ENCODE data around the gene CD55. TPM values are rescaled to one million over a fixed set of nuclear protein-coding genes. Genes with fewer than 3 reads are reported as not detected.

The CD55 gene, protein sequence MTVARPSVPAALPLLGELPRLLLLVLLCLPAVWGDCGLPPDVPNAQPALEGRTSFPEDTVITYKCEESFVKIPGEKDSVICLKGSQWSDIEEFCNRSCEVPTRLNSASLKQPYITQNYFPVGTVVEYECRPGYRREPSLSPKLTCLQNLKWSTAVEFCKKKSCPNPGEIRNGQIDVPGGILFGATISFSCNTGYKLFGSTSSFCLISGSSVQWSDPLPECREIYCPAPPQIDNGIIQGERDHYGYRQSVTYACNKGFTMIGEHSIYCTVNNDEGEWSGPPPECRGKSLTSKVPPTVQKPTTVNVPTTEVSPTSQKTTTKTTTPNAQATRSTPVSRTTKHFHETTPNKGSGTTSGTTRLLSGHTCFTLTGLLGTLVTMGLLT
- total RNA-seq: 5.1 TPM

DNA sequence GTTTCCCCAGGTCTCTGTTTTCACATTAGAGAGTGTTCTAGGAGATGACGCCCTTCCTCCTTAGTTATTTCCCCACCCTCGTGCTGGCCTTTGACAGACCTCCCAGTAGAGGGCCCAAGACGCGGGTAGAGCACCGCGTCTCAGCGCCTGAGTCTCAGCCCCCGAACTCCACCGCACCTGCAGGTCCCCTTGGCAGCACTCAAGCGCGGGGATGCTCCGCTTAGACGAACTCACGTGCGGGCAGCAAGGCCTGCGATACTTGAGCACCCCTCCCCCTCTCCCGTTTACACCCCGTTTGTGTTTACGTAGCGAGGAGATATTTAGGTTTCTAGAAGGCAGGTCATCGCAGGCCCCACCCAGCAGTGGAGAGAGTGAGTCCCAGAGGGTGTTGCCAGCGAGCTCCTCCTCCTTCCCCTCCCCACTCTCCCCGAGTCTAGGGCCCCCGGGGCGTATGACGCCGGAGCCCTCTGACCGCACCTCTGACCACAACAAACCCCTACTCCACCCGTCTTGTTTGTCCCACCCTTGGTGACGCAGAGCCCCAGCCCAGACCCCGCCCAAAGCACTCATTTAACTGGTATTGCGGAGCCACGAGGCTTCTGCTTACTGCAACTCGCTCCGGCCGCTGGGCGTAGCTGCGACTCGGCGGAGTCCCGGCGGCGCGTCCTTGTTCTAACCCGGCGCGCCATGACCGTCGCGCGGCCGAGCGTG lies at the start of gene CD55:
CD55 (plus strand) TSS at position 600 of the 711 bp plus-strand sequence; CDS start at position 688, 88 bp downstream.
- DNase-seq: peak; percentile 83

DNA sequence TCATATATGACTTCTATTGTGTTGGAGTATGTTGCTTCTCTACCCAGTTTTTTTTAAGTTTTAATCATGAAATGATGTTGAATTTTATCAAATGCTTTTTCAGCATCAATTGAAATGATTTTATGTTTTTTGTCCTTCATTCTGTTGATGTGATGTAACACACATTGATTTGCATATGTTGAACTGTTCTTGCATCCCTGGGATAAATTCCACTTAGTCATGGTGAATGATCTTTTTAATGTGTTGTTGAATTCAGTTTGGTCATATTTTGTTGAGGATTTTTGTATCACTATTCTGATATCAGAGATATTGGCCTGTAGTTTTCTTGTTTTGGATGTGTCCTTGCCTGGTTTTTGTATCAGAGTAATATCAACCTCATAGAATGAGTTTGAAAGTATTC lies 46.6 kb upstream of the CD55 start:
- DNase-seq: no peak

DNA sequence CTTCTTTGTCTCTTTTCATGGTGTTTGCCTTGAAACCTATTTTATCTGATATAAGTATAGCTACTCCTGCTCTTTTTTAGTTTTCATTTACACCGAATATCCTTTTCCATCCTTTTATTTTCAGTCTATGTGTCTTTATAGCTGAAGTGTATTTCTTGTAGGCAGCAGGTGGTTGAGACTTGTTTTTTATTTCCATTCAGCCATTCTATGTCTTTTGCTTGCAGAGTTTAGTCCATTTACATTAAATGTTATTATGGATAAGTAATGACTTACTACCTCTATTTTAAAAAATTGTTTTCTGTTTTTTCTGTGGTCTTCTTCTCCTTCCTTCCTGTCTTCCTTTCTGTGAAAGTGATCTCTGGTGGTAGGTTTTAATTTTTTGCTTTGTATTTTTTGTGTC lies 45.0 kb upstream of the CD55 start:
- DNase-seq: no peak

DNA sequence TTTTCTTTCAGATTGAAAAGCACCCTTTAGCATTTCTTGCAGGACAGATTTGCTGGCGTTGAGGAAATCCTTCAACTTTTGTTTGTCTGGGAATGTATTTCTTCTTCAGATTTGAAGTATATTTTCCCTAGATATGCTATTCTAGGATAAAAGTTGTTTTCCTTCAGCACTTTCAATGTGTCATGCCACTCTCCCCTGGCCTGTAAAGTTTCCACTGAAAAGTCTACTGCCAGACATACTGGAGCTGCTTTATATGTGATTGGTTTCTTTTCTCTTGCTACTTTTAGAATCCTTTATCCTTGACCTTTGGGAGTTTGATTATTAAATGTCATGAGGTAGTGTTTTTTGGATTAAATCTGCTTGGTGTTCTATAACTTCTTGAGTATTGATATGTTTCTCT lies 44.2 kb upstream of the CD55 start:
- DNase-seq: no peak

DNA sequence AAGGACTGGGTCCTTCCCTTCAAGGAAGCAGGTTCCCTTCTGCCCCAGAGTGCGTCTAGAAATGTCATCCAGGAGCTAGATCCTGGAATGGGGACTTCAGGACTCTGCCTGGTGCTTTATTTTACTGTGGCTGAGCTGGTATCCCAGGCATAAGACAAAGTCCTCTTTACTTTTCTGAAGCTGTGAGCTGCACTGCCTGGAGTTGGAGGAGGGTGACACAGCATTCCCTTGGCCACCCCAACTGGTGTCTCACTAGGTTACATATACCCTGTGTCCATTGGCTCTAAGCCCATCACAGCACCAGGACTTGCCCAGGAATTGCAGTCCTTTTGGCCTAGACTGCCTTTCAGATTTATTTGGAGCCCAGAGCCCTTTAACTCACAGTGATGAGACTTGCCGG lies 41.8 kb upstream of the CD55 start:
- no peak for DNase-seq

DNA sequence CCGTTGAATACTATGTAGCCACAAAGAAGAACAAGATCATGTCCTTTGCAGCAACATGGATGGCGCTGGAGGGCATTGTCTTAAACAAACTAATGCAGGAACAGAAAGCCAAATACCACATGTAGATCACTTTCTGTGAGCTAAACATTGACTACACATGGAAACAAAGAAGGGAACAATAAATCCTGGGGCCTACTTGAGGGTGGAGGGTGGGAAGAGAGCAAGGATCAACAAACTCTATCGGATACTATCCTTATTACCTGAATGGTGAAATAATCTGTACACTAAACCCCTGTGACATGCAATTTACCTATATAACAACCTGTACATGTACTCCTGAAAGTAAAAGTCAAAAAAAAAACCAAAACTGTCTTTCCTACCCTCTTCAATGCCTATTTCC lies 40.8 kb upstream of the CD55 start:
- DNase-seq: no peak

DNA sequence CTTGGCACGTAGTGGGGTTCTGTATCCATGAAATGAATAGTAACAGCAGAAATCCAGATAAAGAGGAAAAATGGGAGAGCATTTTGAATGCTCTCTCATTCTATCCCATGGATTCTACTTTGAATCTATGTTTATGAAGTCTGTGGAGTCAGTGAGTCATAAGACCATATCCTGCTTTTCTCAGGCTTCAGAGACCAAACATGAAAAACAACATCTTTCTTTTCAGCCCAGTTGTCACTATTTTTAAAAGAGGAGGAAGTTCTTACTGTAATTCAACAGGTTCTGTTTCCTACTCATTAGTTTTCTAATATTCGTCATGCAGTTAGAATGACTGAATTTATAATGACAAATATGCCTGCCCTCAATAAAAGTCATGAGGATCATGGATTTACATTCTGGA lies 39.4 kb upstream of the CD55 start:
- DNase-seq: no peak

DNA sequence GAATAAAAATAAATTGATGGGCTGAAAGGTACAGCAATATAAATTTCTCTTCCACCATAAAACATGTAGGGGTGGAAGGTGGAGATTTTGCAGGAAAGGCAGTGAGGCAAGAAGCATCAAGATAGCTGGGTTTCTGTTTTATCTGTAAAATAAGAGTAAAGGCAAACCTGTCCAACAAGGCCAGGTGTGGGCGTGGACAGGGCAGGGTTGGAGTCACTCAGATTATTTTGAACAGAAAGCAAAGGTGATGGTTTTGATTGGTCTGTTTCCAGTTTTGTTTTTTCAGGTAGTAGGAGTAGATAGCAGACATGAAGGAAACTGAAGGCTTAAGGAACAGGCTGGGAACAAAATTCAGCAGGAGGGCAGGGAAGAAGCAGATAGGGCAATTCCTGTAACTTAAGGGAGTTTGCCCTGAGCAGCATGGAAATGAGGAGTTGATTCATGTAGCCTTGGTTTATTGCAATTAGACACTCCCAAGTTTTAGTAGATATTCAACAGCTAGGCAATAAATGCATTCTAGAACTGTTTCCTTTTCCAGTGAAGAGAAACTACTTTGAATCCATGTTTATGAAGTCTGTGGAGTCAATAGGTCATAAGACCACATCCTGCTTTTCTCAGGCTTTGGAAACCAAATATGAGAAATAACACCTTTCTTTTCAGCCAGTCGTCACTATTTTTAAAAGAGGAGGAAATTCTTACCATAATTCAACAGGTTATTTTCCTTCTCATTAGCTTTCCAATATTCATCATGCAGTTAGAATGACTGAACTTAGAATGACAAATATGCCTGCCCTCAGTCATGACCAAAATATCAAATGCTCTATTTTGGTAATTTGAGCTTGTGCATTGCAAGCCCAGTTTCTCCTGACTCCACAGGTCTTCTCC lies 38.7 kb upstream of the CD55 start:
- DNase-seq: no peak

DNA sequence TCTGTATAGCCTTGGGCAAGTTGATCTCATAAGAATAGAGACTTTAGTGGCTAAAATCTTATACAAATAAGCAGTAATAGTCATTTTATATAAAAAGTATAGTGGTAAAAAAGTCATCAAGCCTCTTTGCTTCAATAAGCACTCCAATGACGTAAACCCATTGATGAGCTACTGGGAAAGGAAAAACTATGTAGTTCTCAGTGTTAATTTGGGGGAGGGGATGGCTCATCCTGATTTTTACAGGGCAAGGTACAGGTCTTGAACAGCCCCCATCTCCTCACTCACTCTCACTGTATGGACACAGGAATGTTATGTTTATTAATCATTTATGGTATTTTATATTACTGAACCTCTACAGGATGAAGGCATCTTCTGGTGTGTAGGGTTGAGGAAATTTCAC lies 38.1 kb upstream of the CD55 start:
- DNase-seq: no peak

DNA sequence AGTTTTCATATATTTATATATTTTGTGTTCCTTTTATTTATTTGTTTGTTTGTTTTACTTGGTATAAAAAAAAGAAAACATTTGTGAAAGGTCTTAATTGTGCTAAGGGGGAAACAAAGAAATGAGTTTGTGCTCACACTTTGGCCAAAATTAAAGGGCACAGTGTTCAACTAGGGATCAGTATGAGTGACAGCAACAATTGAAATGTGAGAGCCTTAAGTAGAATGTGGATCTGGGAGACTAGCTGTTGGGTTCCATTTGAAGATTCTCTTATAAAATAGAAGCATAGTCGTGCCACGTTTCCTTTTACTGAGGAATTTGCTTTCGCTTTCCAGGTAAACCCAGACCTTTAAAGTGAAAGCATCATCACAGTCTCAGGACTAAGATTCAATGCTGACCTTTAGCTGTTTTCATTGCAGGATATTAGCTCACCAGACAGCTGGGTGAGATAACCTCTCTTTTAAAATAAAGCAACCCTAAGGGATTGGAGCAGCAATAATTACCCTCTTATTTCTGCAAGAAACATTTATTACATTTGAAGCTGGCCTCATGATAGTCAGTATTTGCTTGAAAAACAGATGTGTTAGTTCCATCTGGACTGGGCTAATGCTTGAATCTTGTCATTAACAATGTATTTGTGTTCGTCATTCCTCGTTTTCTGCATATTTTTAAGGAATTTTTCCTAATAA lies 37.1 kb upstream of the CD55 start:
- no peak for DNase-seq

DNA sequence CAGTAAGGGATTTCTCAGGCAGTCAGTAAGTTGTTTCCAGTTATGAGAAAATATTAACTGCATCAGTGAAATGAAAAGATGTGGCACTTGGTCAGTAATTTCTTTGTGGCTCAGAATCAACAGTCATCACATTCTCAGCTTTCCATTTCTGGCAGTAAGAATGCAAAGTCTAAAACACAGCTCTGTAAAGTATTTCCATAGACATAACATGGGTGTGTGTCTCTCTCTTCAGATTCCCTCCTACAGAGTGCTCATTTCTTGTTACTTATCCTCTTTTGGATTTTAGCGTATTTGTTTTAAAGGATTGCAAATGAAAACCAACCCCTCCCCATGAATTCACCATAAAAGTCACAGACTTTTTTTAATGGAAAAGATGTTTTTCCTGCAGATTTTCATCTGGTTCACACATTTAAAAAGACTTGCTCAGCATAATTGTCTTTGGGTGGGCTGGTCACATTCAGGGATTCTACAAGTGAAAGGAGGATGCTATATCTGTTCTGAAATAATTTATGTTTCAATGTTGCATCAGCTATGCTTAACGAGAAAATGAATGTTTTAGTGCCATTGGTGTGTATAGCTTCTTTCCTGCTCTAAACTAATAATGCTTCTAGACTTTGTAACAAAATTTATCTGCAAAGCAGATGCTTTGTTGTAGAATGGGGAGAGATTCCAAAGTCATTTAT lies 34.6 kb upstream of the CD55 start:
- DNase-seq: no peak

DNA sequence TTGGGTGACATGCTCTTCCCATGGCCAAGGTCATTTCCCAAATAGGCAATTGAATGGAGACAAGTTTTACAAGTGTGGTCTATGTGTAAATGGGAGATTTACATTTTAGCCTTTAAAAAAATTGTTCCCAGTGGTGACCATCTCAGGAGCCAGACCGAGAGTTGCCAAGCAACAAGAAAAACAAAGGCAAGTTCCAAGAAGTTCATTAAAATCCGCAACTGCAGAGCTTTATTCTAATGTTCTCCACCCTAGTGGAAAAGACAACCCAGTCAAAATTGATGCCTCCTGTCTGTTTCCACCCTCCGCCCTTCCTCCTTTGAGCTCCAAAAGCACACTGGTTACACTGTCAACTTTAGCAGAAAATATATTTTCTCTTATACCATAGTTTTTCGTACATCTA lies 33.2 kb upstream of the CD55 start:
- no peak for DNase-seq

DNA sequence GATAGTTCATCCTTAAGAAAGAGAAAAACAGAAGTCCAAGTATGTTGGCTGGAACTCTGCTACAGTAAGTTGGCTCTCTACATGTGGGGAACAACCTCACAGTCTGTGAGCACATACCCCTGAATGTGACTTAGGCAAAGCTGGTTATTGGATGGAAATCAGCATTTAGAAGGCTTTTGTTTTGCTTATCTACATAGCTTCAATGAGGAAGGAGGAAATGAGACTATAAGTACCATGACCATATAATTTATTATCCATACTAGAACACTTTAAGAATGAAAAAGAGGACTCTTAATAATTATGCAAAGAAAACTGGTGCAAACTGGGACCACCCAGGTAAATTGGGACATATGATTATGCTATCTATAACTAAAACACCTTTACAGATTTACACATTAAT lies 31.7 kb upstream of the CD55 start:
- no peak for DNase-seq

DNA sequence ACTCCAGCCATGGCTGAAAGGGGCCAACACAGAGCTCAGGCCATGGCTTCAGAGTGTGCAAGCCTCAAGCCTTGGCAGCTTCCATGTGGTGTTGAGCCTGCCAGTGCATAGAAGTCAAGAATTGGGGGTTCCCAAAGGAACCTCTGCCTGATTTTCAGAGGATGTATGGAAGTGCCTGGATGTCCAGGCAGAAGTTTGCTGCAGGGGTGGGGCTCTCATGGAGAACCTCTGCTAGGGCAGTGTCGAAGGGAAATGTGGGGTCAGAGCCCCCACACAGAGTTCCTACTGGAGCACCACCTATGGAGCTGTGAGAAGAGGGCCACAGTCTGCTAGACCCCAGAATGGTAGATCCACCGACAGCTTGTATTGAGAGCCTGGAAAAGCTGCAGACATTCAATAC lies 29.8 kb upstream of the CD55 start:
- DNase-seq: no peak

DNA sequence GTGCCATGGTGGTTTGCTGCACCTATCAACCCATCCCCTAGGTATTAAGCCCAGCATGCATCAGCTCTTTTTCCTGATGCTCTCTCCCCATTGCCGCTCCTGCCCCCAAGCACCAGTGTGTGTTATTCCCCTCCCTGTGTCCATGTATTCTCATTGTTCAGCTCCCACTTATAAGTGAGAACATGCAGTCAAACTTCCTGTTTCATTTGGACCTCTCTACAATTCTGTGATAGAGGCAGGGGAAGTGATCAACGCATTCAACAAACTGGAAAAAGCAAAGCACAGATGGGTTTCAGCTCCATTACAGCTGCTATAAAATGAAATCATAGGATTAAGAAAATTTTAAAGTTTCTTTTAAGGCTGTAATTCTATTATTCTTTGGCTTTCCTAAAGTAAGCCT lies 23.3 kb upstream of the CD55 start:
- DNase-seq: no peak

DNA sequence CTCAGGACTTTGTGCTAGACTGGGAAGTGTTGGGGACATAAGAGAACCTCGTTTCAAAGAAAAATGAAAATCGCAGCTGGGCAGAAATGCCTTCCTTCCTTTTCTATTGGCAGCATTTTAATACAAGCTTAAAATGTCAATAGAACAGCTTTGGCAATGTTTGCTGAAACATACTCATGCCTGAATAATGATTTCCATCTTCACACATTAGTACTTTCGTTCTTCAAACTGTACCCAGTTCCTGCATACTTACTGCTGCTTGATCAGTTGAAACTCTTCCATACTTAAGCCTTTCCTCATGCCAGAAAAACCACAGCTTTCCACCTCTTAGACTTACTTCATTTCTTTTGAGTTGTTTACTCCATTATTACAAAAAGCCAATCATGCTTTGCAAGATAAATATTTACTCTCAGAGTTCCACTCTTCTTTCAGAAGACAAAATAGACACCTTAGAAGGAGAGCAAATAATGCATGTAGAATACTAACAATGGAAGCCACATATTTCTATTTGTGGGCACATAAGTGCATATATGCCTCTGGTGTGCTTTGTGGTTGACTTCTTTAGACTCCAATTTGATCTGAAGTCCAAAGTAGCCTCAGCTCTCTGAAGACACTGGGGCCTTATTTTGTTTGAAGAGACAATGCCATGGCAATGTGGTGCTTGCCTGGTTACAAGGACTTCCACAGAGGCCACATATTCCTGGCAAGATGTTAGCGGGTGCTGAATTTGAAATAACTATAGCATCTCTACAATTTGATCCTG lies 22.7 kb upstream of the CD55 start:
- DNase-seq: no peak

DNA sequence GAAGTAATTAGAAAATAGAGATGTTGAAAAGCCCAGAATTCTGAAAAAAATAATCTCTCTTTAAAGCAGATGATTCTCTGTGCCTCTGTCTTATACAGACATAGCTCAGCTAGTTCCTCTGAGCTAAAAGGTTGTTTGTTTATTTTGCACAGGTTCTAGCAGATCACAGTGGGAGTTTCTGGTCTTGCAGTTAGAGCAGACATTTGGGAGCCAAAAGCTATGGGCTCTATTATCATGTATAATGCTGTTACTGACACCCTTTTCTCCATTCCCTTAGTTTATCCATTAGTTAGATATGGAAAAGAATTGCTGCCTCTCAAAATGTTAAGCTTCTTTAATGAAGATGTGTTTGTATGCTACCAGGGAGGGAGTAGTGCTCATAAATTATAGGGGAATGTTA lies 20.5 kb upstream of the CD55 start:
- DNase-seq: no peak

DNA sequence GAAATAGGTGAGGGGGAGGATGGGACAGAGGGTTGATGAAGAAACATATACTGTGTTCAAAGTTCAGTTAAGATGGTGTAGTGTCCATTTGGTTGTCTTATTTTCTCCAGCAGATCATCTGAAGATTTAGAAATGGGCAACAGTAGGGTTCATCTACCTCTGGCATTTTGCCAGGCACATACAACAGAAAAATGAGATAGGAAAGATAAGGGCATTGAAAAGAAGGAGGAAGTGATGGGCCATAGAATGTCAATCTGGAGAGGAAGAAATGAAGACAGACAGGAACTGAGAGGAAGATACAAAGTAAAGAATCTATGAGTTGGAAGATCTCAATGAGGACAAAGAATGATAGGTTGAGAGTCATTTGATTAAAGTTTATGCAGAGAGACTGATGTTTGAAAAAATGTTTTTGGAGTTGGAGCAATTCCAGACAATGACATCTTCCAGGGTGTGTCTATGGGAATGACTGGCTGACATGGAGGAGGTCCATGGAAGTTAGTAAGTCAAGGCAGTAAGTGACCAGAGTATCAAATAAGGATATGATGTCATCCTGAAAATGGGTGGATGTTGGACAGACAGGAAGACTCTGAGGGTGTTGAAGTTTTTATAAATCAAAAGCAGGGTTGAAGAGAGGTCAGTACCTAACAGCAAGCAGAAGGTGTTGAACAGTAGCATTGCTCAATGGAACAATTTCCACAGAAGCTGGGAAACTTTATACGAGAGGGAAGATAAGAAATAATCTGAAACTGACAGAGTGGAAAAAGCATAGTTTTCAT lies 18.7 kb upstream of the CD55 start:
- DNase-seq: no peak

DNA sequence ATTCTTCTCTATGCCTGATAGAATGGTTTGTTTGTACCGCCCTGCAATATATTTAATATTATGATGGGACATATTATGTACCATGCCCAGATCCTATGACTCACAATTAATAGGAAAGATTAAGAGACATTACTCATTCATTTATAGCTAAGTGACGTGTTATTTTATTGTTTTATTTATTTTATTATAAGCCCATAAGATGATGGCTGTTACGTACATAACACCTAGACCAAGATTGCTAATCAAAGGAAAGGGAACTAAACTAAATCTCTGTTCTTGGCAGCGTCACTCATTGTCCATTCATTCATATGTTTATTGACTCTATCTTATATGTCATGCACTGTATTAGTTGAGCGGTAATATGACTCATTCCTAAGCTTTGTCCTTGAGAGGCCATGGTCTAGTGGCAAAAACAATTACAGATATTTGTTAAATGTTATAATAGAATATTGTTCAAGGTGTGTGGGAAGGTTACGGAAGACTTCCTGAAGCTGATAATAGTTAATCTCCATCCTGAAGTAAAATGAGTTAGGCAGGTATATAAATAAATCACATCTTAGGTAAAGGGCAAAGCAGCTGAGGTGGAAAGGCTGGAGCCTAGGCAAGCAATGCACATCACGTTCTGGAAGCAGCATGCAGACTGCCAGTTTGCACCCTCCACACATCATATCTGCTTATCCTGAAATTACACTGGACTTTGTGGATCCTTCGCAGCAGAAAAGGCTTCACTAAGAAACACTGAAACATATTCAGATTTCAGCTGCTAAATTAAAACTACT lies 16.6 kb upstream of the CD55 start:
- DNase-seq: no peak

All from occipital lobe (tissue), 2 donors.